ENCODE results near the gene IQGAP1.

GRCh38 chr15:90364251-90364650 is 23.8 kb upstream of the IQGAP1 start:
- no peak for TF ChIP-seq CTCF (conservative IDR thresholded peaks at IDR 0.05 in 1 of 2, IDR thresholded peaks at IDR 0.05 in 1 of 2; ENCODE audit: low read depth in 1 of 2, low read length in 2 of 2)
- TF ChIP-seq EZH2 (IDR thresholded peaks at IDR 0.05; ENCODE audit: low read length, missing control alignments): no peak
